GM19452 (cell line): ENCODE measurements around the gene SEMA5A.

ENCODE experiments used
- ATAC-seq: cut with Tn5 transposase; IDR thresholded peaks from one replicate; pipeline ENCODE4 v1.9.1; 2021; ENCODE audit not compliant: unreplicated experiment

SEMA5A gene

DNA sequence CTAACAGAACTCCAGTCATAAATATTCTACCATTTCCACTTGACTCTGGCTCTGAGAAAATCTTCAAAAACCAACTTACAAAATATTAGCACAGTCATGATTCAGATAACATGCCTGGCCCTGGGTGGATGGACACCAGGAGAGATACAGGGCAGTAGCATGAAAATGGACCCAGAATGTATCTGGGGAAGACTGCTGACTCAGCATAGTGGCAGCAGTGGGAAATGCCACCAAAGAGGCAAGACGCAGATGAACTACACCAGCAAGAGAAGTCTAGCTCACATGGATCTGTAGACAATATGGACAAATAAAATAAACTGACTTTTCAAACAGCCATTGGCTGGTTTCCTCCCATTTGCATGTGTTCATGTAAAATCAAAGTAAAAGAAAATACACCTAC lies 359.8 kb downstream of the SEMA5A start:
- no peak for ATAC-seq

DNA sequence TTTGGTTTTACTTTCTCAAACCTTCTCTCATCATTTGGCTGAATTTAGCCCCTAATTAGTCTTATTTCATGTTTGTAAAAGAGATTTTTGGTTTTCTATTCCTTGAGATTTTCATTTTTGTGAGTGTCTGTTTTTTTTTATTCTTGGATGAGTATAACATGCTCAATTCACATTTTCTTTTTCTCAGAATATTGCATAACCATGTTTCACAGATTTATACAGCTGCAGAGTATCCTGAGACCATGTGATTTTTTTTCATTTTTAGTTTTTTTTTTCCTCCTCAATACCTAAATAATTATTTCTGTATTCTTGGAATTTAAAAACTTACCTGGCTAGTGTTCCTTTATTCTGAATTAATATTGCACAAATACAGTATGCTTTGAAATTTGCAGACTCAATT lies 361.9 kb downstream of the SEMA5A start:
- ATAC-seq: no peak

GRCh38 chr5:9182899-9183695 lies 362.8 kb downstream of the SEMA5A start:
- ATAC-seq: no peak

- ATAC-seq: no peak
Measured at GRCh38 chr5:9176641-9177040, 369.2 kb downstream of the SEMA5A start.

DNA sequence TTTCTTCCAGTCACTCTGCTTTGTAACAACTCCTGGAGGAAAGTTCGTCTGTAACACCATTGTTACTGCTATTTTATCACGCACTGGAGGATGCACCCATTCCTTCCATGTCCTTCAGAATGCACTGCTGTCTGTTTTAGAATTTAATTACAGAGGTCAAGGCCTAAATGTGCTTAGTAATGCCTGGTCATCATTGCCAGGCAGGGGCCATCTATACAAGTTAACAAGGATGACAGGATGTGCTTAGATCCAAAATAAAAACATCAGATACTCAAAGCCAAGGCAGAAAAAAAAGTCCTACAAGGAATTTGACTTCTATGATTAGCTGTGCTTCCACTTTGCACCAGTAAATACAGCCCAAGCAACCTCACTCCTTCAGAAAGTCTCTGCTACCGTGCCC lies 371.4 kb downstream of the SEMA5A start:
- no peak for ATAC-seq

DNA sequence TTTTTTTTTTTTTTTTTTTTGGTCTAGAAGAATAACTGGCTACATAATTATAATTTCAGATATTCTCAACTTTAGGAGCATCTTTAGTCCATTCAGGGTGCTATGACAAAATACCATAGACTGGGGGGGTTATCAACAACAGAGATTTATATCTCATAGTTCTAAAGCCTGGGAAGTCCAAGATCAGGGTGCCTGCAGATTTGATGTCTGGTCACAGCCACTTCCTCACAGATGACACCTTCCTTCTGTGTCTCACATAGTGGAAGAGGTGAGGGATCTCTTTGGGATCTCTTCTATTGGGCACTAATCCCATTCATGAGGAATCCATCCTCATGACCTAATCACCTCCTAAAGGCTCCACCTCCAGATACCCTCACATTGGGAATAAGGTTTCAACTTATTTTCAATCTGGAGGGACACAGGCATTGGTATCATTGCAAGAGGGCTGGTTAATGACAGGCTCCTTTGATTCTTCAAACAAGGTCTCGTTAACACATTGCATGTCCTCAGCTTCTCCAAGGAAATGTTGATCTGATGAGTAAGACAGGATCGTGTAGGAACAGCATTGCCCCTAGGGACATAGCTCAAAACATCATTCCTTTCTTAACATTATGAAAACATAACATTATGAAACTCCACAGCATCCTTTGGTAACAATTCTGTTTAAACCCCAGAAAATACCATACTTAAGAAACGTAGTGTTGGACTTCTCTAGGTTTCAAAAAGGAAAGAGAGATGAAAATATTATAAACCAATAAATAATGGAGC lies 372.4 kb downstream of the SEMA5A start:
- no peak for ATAC-seq

DNA sequence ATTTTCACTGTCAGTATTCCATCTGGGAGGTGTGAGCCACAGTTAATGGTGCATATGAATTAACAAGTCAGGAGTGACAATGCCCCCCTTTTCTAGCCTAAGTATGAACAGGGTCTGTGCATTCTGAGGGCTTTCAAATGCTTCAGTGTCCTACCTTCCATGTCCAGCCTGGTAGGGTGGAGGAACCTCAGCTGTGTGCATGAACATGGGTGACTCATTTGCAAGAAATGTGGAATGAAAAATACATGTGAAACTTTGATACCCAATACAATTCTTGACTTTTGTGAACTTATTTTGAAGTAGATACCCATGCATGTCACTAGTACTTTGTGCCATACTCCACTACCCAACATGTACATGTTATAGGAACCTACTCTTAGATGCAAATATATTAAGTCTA lies 375.8 kb downstream of the SEMA5A start:
- ATAC-seq: no peak

- ATAC-seq: no peak
Measured at GRCh38 chr5:9169557-9169902, 376.3 kb downstream of the SEMA5A start.

GRCh38 chr5:9168791-9169556 lies 376.9 kb downstream of the SEMA5A start:
- ATAC-seq: no peak

DNA sequence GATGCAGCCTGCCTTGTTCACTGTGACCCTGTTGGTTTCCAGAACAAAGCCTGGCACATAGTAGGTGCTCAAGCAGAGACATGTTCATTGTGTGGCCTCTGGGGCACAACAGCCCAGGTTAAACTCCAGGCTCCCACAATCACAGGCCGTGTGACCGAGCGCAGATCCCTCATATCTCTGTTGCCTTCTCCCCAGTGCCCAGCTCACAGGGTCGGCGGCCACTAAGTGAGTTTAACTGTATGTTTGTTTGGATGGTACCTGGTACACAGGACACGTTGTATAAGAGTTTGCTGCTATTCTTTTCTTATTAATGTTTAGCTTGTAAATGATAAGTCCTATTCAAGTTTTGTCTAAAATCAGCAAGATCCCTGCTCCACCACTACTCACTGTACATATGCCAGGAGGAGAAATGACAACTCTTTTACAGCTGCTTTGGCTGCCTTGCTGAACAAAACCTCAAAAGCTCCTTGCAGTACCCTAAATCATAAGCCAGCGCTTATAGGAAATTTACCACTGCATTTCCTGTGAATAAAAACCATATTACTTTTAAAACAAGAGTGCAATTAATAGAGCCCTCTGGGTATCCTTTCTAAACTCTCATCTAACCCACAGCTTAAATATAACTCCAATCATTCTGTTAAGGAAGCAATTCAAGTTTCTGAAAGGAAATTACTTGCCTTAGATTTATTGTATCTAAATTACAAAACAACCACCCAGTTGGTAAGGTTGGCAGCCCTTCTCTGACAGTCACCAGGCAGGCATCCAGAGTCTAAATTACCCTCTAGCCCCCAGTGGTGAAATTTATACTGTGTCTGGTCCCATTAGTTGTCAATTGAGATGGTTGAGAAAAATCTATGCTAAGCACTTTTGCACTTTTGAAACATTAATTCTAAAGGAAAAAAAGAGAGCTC lies 379.4 kb downstream of the SEMA5A start:
- no peak for ATAC-seq

DNA sequence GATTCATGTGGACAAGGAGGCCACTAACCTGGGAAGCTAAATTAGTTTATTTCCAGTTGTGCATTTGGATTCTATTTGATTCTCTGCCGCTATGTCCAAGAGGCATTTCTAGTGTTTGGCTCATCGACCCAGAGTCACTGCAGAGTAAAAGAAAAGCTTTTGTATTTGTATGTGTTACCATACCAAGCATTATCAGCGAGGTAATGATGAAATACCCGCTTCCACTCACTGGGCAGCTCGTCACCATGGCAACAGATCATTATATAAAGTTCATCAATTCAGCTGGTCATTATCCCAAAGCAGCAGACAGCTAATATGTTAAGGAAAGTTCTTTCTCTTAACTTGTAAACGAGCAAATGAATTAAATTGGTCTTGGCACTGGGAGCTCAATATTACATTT lies 380.3 kb downstream of the SEMA5A start:
- no peak for ATAC-seq

- no peak for ATAC-seq
Measured at GRCh38 chr5:9160747-9161146, 385.1 kb downstream of the SEMA5A start.

GRCh38 chr5:9157811-9158210 lies 388.1 kb downstream of the SEMA5A start:
- ATAC-seq: no peak

GRCh38 chr5:9157020-9157419 lies 388.9 kb downstream of the SEMA5A start:
- no peak for ATAC-seq

DNA sequence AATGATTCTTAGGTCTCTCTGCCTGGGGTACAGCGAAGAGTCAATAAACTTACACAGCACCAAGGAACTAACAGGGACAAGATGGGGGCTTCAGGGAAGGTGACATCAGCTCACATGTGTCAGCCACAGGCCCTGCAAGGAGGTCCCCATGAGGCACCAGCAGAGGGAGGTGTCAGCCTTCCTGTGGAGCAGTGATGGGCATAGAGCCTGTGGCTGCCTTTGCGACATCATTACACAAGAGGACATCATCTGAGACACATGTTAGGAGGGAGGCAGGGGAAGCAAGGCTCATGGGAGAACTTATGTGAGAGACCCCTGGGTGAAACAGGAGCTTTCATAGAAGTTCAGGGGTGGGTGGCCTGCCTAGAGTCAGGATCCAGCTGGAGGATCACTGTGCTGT lies 389.6 kb downstream of the SEMA5A start:
- no peak for ATAC-seq

GRCh38 chr5:9151684-9152427 lies 394.0 kb downstream of the SEMA5A start:
- no peak for ATAC-seq

- no peak for ATAC-seq
Measured at GRCh38 chr5:9149988-9150387, 395.9 kb downstream of the SEMA5A start.

DNA sequence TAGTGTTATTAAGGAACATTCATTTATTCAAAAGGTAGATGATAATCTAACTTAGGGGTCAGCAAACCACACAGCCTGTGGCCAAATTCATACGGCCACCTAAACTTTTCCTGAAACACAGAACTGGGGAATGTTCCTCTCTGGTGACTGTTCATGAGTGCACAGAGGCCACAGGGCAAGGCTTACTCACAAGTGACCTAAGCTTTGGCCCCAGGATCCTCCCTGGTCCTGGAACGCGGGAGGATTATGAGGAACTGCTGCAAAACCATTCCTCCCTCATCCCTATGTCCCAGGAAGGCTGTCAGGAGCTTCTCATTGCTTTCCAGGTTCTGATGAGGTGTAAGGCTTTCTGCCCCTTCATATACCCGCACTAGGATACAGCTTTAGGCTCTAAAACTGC lies 397.6 kb downstream of the SEMA5A start:
- no peak for ATAC-seq

GRCh38 chr5:9140711-9141110 lies 405.2 kb downstream of the SEMA5A start:
- no peak for ATAC-seq

DNA sequence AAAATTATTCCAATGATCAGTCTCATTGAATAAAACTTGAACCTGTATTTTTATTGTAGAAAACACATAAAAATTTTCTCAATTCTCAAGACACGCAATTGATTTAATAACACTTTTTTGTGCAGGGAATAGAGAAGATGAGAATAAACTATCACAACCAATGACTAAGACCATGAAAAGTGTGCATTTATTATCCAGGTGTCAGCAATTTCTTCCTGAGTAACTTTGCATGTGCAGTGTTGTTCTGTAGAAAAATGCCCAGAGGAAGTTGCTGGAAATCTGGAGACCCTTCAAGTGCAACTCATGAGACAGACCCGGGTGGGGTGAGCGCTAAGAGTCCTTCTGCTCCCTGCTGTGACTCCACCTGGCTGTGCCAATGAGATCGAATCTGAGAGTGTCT lies 405.7 kb downstream of the SEMA5A start:
- ATAC-seq: no peak
